ENCODE measurements around the gene TMSB4X.
A peak's percentile ranks its signal among the peaks of the same experiment; 100 is the strongest.
"Not testable (repeated sequence)": the region's sequence is repeated elsewhere in the genome, so short reads cannot be mapped to it uniquely, and the experiment has no call there.

Gene TMSB4X

GRCh38 chrX:12962041-12962504 is 12.8 kb upstream of the TMSB4X start:
- no peak for TF ChIP-seq ZNF274 (IDR thresholded peaks at IDR 0.05; ENCODE audit: low read depth, low read length)
- no peak overlapping the region for H3K4me3 ChIP-seq (ENCODE audit: low read length)

GRCh38 chrX:12963210-12963850 is 11.6 kb upstream of the TMSB4X start:
- not testable (repeated sequence) for H3K4me3 ChIP-seq (ENCODE audit: low read length)

GRCh38 chrX:12965131-12965940 is 9.6 kb upstream of the TMSB4X start:
- TF ChIP-seq ZNF274 (IDR thresholded peaks at IDR 0.05; ENCODE audit: low read depth, low read length), result no peak
- H3K4me3 ChIP-seq (ENCODE audit: low read length), result no peak overlapping the region

DNA sequence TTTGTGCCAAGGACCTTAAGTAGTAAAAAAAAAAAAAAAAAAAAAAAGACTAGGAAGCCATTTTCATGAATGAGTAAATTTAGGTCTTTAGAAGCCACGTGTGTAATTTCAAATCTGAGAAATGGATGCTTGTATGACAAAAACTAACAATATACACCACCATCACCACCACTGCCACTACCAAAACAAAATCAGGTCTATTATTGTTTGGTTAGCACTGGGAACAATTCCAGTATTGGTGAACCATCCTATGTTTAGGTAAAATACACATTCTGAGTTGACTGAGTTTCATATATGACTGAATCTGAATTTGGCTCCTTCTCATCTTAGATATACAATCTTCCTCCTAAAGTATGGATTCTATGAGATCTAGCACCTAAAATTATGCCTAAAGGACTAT is 8.8 kb upstream of the TMSB4X start:
- TF ChIP-seq ZNF274 (IDR thresholded peaks at IDR 0.05; ENCODE audit: low read depth, low read length), result no peak
- H3K4me3 ChIP-seq (ENCODE audit: low read length), result no peak overlapping the region

DNA sequence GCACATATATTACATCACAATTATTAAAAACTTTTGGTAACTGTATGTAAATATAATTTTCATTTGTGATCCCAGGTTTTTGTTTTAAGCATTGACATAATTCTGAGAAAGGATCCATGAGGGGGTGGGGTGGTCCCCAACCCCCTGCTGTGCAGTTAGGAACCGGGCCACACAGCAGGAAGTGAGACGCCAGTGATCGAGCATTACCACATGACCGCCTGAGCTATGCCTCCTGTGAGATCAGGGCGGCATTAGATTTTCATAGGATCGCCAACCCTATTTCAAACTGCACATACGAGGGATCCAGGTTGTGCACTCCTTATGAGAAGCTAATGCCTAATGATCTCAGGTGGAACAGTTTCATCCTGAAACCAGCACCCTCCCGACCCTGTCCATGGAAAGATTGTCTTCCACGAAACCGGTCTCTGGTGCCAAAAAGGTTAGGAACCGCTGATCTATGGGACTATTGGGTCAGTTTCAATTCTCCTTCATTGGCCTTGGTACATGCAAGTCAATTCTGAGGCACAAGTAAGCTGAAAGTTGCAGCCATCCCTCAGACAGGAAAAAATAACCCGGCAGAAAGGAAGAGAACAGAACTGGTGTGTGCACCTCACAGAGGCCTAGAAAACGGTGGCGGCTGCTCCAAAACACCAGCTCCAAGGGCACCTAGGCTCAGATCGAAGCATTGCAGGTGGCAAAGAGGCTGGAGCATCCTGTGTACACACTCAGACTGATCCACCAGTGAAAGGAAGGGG is 7.0 kb upstream of the TMSB4X start:
- H3K4me3 ChIP-seq (ENCODE audit: low read length), result no peak overlapping the region
- TF ChIP-seq ZNF274 (IDR thresholded peaks at IDR 0.05; ENCODE audit: low read depth, low read length), result no peak

GRCh38 chrX:12970691-12971202 is 4.2 kb upstream of the TMSB4X start:
- no peak for TF ChIP-seq ZNF274 (IDR thresholded peaks at IDR 0.05; ENCODE audit: low read depth, low read length)
- peak overlapping the region; percentile 21; the same call in 1 of the 2 replicates for H3K4me3 ChIP-seq (ENCODE audit: low read length)

- peak overlapping the region; percentile 21; the same call in 1 of the 2 replicates for H3K4me3 ChIP-seq (ENCODE audit: low read length)
- TF ChIP-seq ZNF274 (IDR thresholded peaks at IDR 0.05; ENCODE audit: low read depth, low read length), result no peak
Measured at GRCh38 chrX:12971282-12972003, 3.5 kb upstream of the TMSB4X start.

- no peak for TF ChIP-seq ZNF274 (IDR thresholded peaks at IDR 0.05; ENCODE audit: low read depth, low read length)
Measured at GRCh38 chrX:12972243-12972642, 2.7 kb upstream of the TMSB4X start.

GRCh38 chrX:12972878-12973560 is 1.9 kb upstream of the TMSB4X start:
- TF ChIP-seq ZNF274 (IDR thresholded peaks at IDR 0.05; ENCODE audit: low read depth, low read length), result no peak

More at GRCh38 chrX:12972243-12972642, 2.7 kb upstream of the TMSB4X start:
- no peak overlapping the region for H3K4me3 ChIP-seq (ENCODE audit: low read length)

GRCh38 chrX:12973561-12974304 is 1.2 kb upstream of the TMSB4X start:
- H3K4me3 ChIP-seq (ENCODE audit: low read length), result peak overlapping the region; percentile 74; the same call in 1 of the 2 replicates
- no peak for TF ChIP-seq ZNF274 (IDR thresholded peaks at IDR 0.05; ENCODE audit: low read depth, low read length)

More at GRCh38 chrX:12972878-12973560, 1.9 kb upstream of the TMSB4X start:
- H3K4me3 ChIP-seq (ENCODE audit: low read length), result peak overlapping the region; percentile 74; the same call in 1 of the 2 replicates

DNA sequence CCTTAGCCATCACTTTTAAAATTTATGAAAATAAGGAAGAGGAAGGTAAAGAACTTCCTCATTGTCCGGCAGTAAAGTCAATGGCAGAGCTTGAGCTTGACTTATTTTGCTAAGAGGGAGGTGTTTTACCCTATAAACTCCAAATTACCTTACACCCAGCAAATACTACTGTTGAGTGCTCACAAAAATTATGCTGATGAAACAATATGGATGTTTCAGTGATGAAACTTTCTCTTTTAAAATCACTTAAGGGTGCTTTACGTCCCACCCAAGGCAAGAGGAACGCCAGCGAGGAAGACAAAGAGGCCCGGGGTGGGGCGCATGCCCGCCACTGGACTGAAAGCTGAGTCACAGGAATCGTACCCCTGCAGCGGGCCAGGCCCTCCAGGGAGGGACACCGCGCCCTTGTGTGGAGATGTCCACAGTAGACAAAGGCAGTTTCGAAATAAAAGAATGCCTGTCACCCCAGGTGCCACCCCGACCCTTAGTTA is 560 bp upstream of the TMSB4X start:
- no peak for TF ChIP-seq ZNF274 (IDR thresholded peaks at IDR 0.05; ENCODE audit: low read depth, low read length)
- H3K4me3 ChIP-seq (ENCODE audit: low read length), result peak overlapping the region; percentile 74; the same call in 1 of the 2 replicates

DNA sequence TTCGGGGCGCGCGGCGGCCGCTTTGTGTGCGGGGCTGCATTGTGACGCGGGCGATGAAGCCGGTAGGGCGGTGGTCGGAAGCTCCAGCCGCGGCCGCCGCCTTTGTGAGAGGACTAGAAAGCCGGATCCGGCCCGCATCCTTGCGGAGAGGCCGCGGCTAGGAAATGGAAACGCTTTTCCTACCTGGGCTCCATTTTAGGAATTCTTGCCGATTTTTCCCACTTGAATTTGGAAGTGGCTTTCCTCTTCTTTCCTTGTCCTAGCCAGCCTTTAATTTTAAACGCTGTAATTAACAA is 708 bp downstream of the TMSB4X start:
- no peak for TF ChIP-seq ZNF274 (IDR thresholded peaks at IDR 0.05; ENCODE audit: low read depth, low read length)
- peak overlapping the region; percentile 74 for H3K4me3 ChIP-seq (ENCODE audit: low read length)

Data from GM08714 (cell line).